Measurements from ENCODE around the gene TAP2.

The TAP2 gene

GRCh38 chr6:32854376-32855178 is 16.0 kb upstream of the TAP2 start:
- peak; percentile 36 to 71 for DNase-seq (ENCODE audit: low read depth in 2 of 2)

GRCh38 chr6:32853541-32854375 is 15.2 kb upstream of the TAP2 start, which contains the start of the genes PSMB9 and TAP1:
Gene PSMB9, plus strand, starts transcription at chr6:32854192. Its CDS starts 38 bp downstream, at chr6:32854230.
Gene TAP1, minus strand, starts transcription at chr6:32853704. Its CDS starts 68 bp downstream, at chr6:32853636.
- DNase-seq (ENCODE audit: low read depth in 2 of 2), result peak; percentile 90 to 97

GRCh38 chr6:32852844-32853540 is 14.5 kb upstream of the TAP2 start:
- peak in 1 of 2 donors; percentile 43 for DNase-seq (ENCODE audit: low read depth in 2 of 2)

GRCh38 chr6:32852018-32852843 is 13.7 kb upstream of the TAP2 start:
- DNase-seq (ENCODE audit: low read depth in 2 of 2), result no peak

GRCh38 chr6:32851025-32851424 is 12.5 kb upstream of the TAP2 start:
- no peak for DNase-seq (ENCODE audit: low read depth in 2 of 2)

GRCh38 chr6:32849126-32849525 is 10.6 kb upstream of the TAP2 start:
- DNase-seq (ENCODE audit: low read depth in 2 of 2), result no peak

- no peak for DNase-seq (ENCODE audit: low read depth in 2 of 2)
These were observed 9.3 kb upstream of the TAP2 start for GRCh38 chr6:32847795-32848194.

GRCh38 chr6:32847004-32847403 is 8.5 kb upstream of the TAP2 start:
- no peak for DNase-seq (ENCODE audit: low read depth in 2 of 2)

GRCh38 chr6:32845384-32845884 is 6.9 kb upstream of the TAP2 start:
- DNase-seq (ENCODE audit: low read depth in 2 of 2), result peak in 1 of 2 donors; percentile 23

- no peak for DNase-seq (ENCODE audit: low read depth in 2 of 2)
These were observed 6.4 kb upstream of the TAP2 start for GRCh38 chr6:32844839-32845383.

GRCh38 chr6:32843979-32844838 is 5.7 kb upstream of the TAP2 start, which contains the start of gene PSMB8:
Gene PSMB8, minus strand, starts transcription at chr6:32844047. Its CDS starts 51 bp downstream, at chr6:32843996.
- DNase-seq (ENCODE audit: low read depth in 2 of 2), result peak; percentile 92 to 99

- DNase-seq (ENCODE audit: low read depth in 2 of 2), result no peak
These were observed 4.9 kb upstream of the TAP2 start for GRCh38 chr6:32843331-32843978.

- DNase-seq (ENCODE audit: low read depth in 2 of 2), result no peak
These were observed 4.2 kb upstream of the TAP2 start for GRCh38 chr6:32842690-32843089.

GRCh38 chr6:32842021-32842650 is 3.6 kb upstream of the TAP2 start:
- DNase-seq (ENCODE audit: low read depth in 2 of 2), result no peak

GRCh38 chr6:32840604-32841246 is 2.2 kb upstream of the TAP2 start:
- DNase-seq (ENCODE audit: low read depth in 2 of 2), result no peak

- DNase-seq (ENCODE audit: low read depth in 2 of 2), result no peak
These were observed 817 bp upstream of the TAP2 start for GRCh38 chr6:32839356-32839755.

GRCh38 chr6:32837651-32838113 is 857 bp downstream of the TAP2 start:
- no peak for DNase-seq (ENCODE audit: low read depth in 2 of 2)

- DNase-seq (ENCODE audit: low read depth in 2 of 2), result no peak
These were observed 1.7 kb downstream of the TAP2 start for GRCh38 chr6:32836873-32837272.

Measured in stimulated activated CD8-positive, alpha-beta memory T cell treated with anti-CD3 and anti-CD28 coated beads, Interleukin-15, amount 100 ng/mL, for 4 hours (primary cell).